ENCODE measurements around the gene PCBP3.
"Not testable (repeated sequence)": the region's sequence is repeated elsewhere in the genome, so short reads cannot be mapped to it uniquely, and the experiment has no call there.

The PCBP3 gene

GRCh38 chr21:45791562-45792418, 148.3 kb downstream of the PCBP3 start:
- DNase-seq = no peak

DNA sequence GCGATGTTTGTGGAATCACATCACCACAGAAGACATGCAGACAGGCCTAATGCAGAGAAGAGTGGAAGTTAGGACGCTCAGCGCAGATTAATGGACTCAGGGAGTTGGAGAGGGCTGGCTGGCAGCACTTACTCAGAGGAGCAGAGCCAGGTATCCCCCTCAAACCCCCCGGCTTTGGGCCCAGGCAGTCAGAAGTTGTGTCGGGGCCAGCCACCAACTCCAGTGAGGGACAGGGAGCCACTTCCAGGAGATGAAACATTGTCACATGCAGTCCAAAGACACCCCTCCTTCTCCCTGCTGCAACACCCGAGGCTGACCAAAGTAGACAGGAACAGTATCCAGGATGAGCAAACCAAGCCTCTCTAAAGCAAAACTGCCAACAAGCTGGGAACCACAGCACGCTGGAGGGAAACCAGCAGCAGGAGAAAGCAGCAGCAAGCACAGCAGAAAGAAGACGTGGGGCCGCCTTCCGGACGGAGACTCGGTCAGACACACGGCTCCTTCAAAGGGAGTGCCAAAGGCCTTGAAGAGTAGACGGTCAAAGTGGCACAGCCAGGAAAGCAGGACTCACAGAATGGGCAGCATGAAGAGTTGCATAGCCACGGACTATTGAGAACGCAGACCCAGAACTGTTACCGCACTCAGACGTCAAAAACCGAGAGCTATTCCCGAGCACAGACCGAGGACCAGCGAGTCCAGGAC, 149.3 kb downstream of the PCBP3 start:
- no peak for DNase-seq

DNA sequence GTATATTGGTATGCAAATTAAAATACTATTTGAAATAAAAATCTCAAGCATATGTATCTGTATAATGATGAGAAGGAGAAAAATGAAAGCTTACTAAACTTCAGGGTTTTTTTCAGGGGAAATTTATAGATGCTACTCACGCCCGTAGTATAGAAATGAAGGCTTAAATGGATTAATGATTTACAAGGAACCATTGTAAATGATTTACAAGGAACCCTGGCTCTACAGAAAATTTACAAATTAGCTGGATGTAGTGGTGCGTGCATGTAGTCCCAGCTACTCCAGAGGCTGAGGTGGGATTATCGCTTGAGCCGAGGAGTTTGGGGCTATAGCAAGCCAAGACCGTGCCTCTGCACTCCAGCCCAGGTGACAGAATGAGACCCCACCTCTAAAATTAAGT, 150.5 kb downstream of the PCBP3 start:
- DNase-seq = no peak

DNA sequence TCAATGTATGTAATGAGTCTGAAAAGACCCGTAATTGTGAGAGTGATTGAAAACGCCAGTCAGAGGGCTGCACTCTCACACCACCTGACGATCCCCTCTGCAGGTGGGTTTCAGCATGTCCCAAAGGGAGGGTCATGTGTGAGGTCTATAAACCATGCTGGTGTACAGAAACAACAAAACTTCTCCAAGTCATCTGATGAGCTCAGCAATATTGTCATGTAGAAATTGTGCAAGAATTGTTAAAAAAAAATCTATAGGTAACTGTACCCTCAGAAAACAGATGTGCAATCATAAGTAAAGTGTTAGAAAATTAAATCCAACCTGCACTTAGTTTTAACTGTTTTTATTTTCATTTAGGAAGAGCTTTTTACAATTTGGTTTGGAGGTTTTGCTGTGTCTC, 152.5 kb downstream of the PCBP3 start:
- no peak for DNase-seq

DNA sequence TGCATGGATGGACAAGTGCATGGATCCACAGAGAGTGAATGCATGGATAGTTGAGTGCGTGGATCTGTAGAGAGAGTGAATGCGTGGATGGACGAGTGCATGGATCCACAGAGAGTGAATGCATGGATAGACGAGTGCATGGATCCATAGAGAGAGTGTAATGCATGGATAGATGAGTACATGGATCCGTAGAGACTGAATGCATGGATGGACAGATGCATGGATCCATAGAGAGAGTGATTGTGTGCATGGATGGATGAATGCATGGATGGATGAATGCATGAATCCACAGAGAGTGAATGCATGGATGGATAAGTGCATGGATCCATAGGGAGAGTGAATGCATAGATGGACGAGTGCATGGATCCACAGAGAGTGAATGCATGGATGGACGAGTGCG, 153.8 kb downstream of the PCBP3 start:
- no peak for DNase-seq

DNA sequence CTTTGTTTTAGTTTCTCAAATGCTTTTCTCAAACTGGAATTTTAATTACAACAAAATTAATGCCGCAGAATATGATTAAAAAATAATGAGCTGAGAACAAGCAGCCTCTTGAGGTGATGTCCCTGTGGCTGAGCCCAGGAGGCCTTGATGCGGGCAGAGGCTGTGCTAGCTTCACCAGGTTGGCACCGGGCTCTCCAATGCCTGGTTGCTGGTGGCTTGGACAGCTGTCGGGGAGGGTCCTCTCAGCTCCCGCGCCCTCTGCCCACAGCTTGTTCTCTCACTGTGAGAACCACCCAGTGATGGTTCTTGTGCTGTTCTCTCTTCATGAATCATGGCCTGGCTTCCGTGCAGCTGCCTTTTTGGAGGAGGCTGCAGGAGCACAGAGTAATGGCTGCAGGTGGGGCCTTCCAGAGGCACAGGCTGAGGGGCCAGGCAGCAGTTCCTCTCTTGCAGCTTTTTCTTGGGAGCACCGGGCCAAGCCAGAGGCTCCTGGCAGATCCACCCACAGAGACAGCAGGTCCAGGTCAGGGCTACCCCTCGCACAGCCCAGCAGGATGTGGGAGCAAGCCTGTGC, 156.3 kb downstream of the PCBP3 start:
- DNase-seq = no peak

- no peak for DNase-seq
These were observed 157.0 kb downstream of the PCBP3 start for GRCh38 chr21:45800339-45801080.

DNA sequence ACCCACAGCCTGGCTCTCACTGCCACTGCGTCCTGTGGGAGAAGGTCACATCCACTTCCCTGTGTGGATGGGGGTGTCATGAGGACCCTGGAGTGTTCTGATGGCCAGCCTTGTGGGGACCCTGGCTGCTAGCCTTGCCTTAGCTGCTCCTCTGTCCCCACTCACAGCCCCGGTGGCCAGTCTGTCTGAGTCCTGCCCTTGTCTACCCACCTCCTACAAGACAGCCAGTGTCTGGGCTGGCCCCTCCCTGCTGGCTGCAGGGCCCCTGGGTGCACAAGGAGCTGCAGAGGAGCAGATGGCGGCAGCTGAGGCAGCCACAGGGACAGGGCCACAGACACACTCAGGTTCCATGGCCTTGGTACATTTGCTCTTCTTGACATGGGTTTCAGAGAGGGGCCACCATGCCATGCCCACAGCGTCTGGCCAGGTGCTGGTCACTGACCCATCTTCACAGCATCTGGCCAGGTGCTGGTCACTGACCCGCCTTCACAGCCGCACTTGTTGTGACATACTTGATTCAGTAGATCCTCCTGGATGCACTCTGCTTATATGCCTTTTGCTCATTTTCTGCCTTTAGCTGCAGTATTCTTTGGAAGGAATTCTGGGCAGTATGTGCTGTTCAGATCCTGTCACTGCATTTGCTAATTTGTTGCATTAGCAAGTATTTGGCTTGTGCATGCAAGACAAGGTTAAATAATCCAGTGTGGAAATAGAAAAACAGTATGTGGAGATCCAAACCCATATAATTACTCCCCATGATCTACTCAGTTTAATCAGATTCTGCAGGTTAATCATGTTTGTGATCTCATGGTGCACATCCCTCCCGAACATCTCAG, 157.8 kb downstream of the PCBP3 start:
- DNase-seq = no peak

GRCh38 chr21:45801989-45802388, 158.5 kb downstream of the PCBP3 start:
- DNase-seq = no peak

- DNase-seq = no peak
These were observed 158.9 kb downstream of the PCBP3 start for GRCh38 chr21:45802425-45802824.

DNA sequence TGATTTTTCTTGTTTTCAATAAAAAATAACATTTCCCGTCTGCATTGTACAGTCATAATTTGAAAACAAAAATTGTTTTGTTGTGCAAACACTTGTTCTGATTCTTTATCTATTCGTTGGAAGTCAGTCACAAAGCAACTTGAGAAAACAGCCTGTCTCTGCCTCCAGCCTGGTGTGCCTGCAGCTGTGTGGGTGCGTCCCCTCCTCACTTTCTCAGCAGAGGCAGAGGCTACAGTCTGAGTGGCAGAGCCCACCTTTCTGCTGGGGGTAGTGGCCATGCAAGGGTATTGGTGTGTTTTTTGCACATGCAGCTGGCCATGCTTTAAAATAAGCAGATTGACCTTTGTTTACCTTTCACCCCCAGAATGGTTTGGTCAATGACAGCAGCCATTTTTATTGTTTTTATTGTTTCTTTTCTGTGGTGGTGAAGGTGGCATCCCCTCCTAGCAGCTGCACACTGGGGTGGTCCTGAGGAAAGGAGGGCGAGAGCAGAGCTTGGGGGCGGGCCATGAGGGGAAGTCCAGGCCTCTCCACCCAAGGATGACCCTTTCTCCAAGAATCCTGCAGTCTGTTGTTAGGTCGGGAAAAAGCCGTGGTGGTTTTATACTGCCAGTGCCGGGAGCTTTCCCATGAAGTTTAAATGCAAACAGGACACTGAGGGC, 159.6 kb downstream of the PCBP3 start:
- DNase-seq = no peak

DNA sequence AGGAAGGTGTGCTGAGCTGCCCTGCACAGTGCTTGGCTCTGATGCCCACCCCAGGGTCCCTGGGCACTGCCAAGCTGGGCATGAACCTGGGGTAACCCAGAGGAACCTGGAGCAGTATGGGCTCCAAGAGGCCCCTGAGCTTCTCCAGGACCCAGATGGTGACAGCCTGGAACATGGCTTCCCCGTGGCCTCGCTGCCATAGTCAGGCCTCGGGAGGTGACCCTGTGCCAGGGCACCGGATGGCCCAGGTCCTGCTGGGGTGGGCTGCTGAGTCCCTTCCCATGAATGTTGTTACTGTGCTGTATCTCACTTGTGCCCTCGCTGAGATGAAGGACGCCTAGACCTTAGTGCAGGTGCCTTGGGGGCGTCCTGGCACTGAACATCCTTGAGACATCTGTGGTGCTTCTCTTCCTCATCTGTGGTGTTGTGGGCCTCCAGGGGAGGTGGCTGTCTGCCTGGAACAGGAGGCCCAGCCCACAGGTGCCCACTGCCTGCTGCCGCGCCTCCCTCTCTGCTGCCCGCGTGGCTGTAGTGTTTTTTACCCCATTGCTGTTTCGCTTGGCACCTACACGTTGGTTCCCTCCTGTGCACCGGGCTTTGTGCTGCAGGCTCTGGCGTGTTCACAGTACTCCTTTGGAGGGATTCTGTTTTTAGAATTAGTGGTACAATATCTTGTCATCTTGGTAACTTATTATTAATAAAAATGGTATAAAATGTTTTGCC, 160.3 kb downstream of the PCBP3 start:
- DNase-seq = no peak

- DNase-seq = no peak
These were observed 161.3 kb downstream of the PCBP3 start for GRCh38 chr21:45804809-45805313.

GRCh38 chr21:45805321-45805720, 161.8 kb downstream of the PCBP3 start:
- no peak for DNase-seq

GRCh38 chr21:45806042-45806441, 162.5 kb downstream of the PCBP3 start:
- DNase-seq = no peak

DNA sequence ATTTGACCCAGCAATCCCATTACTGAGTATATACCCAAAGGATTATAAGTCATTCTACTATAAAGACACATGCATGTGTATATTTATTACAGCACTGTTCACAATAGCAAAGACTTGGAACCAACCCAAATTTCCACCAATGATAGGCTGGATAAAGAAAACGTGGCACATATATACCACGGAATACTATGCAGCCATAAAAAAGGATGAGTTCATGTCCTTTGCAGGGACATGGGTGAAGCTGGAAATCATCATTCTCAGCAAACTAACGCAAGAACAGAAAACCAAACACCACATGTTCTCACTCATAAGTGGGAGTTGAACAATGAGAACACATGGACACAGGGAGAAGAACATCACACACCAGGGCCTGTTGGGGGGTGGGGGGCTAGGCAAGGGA, 165.1 kb downstream of the PCBP3 start:
- DNase-seq = not testable (repeated sequence)

DNA sequence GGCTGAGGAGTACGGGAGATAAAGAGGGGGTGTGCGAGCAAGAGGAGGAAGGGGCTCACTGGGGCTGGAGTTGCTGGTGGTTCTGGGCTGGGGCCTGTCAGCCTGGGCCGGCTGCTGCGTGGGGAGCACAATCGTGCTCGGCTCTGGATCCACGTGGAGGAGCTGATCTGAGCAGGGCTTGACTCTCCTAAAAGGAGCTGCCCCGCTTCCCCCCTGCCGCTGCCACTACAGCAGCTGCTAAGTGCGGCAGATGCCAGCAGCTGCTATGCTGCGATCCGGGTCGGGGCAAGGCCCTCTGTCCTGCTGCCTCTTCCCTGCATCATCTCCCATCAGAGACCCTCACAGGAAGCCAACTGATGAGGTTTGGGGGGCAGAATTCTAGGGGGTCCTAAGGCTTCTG, 165.9 kb downstream of the PCBP3 start:
- no peak for DNase-seq

DNA sequence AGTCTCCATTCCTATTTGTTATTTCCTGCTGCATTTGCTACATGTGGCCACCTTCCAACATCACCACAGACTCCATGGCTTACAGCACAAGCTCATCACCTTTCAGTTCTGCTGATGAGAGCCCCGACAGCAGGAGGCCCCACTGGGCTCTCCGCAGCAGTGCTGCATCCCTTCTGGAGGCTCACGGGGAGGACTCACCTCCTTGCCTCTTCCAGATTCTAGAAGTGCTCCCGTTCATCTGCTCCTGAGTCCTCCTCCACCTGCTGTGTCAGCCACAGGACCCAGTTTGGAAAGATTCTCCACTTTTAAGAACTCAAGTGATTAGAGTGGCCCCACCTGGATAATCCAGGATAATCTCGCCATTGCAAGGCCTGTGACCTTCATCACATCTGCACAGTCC, 167.6 kb downstream of the PCBP3 start:
- DNase-seq = no peak

DNA sequence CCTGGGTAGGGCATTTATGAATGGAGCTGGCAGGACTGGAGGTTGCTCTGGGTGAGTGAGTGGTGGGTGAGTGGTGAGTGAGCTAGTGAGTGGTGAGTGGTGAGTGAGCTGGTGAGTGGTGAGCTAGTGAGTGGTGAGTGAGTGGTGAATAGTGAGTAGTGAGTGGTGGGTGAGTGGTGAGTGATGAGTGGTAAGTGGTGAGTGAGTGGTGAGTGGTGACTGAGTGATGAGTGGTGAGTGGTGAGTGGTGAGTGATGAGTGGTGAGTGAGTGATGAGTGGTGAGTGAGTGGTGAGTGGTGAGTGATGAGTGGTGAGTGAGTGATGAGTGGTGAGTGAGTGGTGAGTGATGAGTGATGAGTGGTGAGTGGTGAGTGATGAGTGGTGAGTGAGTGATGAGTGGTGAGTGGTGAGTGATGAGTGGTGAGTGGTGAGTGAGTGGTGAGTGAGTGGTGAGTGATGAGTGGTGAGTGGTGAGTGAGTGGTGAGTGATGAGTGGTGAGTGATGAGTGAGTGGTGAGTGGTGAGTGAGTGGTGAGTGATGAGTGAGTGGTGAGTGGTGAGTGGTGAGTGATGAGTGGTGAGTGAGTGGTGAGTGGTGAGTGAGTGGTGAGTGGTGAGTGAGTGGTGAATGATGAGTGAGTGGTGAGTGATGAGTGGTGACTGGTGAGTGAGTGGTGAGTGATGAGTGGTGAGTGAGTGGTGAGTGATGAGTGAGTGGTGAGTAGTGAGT, 170.8 kb downstream of the PCBP3 start:
- not testable (repeated sequence) for DNase-seq

GRCh38 chr21:45815781-45816180, 172.3 kb downstream of the PCBP3 start:
- DNase-seq = not testable (repeated sequence)
